GM19023 (cell line): ENCODE data around the gene PLRG1.
"Not testable (repeated sequence)": the region's sequence is repeated elsewhere in the genome, so short reads cannot be mapped to it uniquely, and the experiment has no call there.

Experiments
- ATAC-seq: cut with Tn5 transposase; IDR thresholded peaks from one replicate; pipeline ENCODE4 v1.9.1; 2021; ENCODE audit warnings: mild to moderate bottlenecking, moderate library complexity; ENCODE audit not compliant: unreplicated experiment

PLRG1 gene

GRCh38 chr4:154549894-154550790 is at the start of gene PLRG1:
Gene PLRG1, minus strand, starts transcription at chr4:154550400. Its CDS starts 92 bp downstream, at chr4:154550308.
- peak; percentile 99 for ATAC-seq

- ATAC-seq: no peak
These were observed 47.9 kb upstream of the PLRG1 start for GRCh38 chr4:154597798-154598774.

GRCh38 chr4:154597281-154597680 is 47.1 kb upstream of the PLRG1 start:
- not testable (repeated sequence) for ATAC-seq

- no peak for ATAC-seq
These were observed 45.6 kb upstream of the PLRG1 start for GRCh38 chr4:154595807-154596206.

GRCh38 chr4:154594343-154594742 is 44.1 kb upstream of the PLRG1 start:
- ATAC-seq: not testable (repeated sequence)

DNA sequence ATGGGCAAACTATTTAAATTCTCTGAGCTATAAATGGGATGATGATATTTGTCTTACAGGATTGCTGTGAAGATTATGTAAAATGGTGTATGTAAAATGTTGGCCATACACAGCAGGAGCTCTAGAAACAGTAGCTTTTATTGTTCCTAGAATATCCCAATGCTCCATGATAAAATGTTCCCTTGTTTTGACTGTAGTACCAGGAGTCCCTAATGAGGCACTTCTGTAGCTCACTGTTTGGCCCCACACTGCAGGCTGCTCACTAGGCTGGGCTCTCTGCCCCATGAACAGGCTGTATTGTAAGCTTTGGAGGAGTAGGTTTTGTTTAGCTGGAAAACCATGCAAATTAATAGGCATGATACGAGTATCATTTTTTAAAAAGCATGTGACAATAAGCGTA is 43.7 kb upstream of the PLRG1 start:
- no peak for ATAC-seq

GRCh38 chr4:154591890-154592289 is 41.7 kb upstream of the PLRG1 start:
- ATAC-seq: no peak

DNA sequence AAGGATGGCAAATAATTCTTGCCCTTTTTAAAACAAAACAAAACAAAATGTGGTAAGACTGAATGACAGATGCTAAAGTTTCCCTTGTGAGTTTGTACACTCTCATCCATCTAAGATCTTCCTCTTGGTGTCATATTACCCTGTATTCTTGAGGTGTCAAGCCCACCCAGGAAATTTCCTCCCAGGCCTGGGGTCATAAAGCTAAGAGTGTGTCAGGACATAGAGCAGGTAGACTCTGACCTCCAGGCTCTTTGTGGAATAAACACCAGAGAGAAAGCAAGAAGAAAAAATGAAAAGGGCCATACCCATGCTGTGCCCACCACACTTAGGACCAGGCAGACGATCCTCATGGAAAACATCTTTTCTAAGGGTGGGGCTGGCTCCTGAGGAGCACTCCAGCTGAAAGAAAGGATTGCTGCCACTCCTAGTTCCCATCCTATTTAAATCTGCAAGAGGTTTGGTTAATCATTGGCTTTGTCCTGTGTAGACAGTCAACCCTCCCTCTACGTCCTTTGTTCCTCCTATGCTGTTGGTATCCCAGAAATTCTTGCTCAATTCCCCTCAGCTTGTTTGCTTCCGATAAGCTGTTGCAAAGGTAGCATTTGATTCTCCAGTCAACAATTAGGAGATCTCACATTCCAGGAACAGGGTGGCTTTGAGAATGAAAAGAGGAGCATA is 40.3 kb upstream of the PLRG1 start, which contains the start of gene FGA:
Gene FGA (minus strand): TSS at position 414 of the 678 bp plus-strand sequence. CDS start 55 bp downstream, at position 359.
- no peak for ATAC-seq

- no peak for ATAC-seq
These were observed 39.3 kb upstream of the PLRG1 start for GRCh38 chr4:154589296-154590197.

GRCh38 chr4:154588198-154588597 is 38.0 kb upstream of the PLRG1 start:
- ATAC-seq: no peak

DNA sequence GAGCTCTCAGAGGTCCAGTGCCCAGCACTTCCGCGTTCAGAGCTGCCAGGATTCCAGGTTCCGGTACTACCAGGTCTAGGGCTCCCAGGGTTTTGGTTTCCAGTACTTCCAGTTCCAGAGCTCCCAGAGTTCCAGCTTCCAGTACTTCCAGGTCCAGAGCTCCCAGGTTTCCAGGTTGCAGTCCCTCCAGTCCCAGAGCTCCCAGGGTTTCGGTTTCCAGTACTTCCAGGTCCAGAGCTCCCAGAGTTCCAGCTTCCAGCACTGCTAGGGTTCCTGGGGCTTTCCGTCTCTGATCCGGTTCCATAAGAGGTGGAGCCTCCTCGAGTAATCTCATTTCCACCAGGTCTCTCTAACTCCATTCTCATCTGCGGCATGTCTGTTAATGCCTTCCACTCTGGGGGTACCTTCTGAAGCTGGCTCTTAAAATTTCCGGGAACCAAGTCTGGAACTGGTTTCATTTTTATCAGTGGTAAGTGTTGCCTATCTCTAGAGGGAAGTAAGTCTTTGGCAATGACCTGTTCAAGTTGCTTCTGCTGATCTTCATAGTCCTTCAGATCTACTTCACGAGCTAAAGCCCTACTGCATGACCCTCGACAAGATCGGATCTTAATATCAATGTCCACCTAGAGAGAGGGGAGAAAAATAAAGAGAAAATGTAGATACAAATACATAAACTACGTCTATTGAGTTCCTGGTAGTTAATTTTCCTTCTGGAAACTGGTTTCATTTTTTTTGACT is 36.3 kb upstream of the PLRG1 start:
- ATAC-seq: no peak

DNA sequence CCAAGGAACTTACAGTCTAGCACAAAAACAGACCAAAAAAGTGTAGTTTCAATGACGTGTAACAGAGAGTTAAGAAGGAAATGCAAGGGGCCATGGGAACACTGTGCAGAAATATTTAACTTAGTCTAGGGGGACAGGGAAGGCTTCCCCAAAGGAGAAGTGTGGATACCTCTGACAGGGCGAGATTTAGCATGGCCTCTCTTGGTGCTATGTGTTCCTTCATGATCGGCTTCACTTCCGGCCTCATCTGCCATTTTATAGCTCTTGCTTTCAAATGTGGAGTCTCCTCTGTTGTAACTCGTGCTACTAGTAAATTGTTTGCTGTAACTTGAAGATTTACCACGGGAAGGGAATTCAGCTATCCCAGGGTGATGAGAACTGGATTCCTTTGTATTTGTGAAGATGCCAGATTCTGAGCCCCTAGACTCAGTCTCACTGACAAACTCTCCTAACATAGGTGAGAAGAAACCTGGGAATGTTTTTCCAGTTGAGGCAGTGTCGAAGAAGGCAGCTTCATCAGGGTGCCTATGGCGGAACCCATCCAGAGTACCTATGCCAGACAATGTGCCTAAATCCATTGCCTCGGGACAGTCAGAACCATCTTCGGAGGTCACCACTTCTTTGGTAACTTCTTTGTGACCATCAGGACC is 35.3 kb upstream of the PLRG1 start:
- no peak for ATAC-seq

GRCh38 chr4:154584259-154584658 is 34.1 kb upstream of the PLRG1 start:
- ATAC-seq: no peak

- ATAC-seq: no peak
These were observed 33.5 kb upstream of the PLRG1 start for GRCh38 chr4:154583677-154584076.

GRCh38 chr4:154583230-154583629 is 33.0 kb upstream of the PLRG1 start:
- no peak for ATAC-seq

GRCh38 chr4:154582723-154583122 is 32.5 kb upstream of the PLRG1 start:
- ATAC-seq: no peak

DNA sequence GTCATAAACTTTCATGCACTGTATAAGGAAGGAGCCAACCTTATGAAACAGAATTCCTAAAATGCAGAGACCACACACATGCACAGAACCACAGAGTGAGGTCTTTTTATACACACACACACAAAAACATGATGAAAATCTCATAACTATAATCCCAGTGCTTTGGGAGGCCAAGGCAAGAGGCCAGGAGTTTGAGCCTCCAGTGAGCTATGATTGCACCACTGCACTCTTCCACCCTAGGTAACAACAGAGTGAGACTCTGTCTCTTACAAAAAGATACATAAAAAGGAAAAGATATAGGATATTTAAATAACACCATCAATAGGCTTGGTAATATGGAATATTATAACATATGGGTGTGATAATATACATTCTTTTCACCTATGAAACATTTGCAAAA is 29.7 kb upstream of the PLRG1 start:
- ATAC-seq: no peak

DNA sequence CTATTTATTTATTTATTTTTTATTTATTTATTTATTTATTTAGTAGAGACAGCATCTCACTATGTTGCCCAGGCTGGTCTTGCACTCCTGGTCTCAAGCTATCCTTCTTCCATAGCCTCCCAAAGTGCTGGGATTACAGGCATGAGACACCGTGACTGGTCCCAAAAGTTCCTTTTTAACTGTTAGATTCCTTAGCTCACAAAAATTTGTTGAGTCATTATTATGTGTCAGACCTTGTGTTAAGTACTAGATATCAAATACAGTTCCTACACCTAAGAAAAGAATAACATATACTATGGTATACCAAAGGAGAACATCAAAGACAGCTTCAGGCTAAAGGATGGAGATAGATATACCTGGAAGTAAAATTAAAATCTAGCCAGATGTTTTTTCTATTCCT is 28.7 kb upstream of the PLRG1 start:
- ATAC-seq: no peak

DNA sequence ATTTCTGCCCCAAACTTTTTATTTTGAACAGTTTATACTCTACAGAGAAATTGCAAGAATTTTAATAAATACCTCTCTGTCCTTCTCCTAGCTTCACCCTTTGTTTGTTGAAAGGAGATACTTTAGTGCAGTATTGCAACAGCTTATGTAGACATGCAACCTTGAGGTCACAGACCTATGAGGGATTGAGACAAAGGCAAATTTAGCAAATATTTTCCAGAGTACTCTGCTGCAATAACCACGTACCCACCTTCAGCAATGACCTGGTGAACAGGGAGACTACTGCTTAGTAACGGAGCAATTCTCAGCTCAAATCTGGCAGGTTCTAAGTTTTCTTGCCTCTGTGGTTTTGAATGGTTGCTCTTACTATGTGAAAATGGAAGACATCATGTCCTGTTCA is 27.1 kb upstream of the PLRG1 start:
- ATAC-seq: no peak
